ENCODE measurements around the gene CDK2.

The CDK2 gene

DNA sequence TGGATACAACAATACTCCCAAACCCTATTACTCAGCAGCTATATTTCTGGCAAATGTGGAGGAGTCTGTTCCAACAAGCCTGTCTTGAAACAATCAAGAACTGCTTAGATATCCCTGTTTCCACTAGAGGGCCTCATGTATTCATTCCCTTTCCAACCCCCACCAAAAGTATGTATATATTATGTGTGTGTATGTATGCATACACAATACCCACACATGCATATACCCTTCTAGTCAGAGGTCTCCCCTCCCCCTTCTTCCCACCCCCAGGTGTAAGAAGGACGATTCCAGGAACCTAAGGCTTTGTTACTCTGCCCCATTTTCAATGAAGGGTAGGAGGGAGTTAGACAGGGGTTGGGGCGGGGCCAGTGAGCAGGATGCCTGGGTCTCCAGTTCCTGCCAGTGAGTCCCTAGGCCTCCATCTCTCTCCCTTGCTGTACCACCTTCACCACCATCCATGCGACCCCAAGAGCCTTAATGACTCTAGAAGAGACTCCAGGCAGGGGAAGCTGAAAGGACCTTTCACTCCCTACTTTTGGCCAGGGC, 35.8 kb upstream of the CDK2 start, which contains the start of gene DGKA:
Gene DGKA, plus strand, starts transcription at position 392 of the 546 bp plus-strand sequence. CDS start 5,342 bp downstream, outside the sequence.
- Histone ChIP-seq H3K36me3 (ENCODE audit: control insufficient read depth, insufficient read depth, low read length) (0 out of 2 replicates have a peak, but pooled peaks cover 3% of the 10 kb centered on the region), H3K27ac (ENCODE audit: low read depth, low read length) (no peak within 1 kb of the TSS), H3K9me3 (ENCODE audit: control insufficient read depth, insufficient read depth, low read depth, low read length) (no peaks in the 10 kb centered on the region), H3K4me3 (ENCODE audit: low read depth, low read length) (peak within 1 kb of the TSS; percentile 63), H3K27me3 (ENCODE audit: control insufficient read depth, insufficient read depth, low read length) (peaks cover 28% of the 10 kb centered on the region), H3K9ac (ENCODE audit: low read length) (no peak within 1 kb of the TSS), H3K4me1 (ENCODE audit: control insufficient read depth, insufficient read depth, low read length) (peaks cover 23% of the 10 kb centered on the region)

DNA sequence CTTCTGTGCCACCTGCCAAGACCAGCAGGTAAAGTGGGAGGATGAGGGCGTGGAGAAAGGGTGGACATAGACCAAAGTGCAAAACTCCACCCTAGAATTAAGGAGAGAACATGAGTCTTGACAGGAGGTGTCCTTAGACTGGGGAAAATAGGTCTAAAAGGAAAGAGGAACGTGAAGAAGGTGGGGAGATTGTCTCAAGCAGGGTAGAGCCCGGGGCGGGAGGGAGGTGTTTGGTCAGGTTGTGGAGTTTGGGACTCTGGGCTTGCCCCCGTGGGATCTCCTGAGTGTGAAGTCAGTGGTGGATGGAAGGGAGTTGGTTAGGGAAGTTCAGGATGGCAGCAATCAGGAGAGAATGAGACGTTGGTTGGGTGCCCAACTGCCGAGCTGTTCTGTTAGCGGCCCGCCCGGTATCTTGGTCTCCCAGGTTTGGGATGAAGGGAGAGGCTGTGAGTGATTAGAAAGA, 35.3 kb upstream of the CDK2 start:
- H3K4me1 ChIP-seq (ENCODE audit: control insufficient read depth, insufficient read depth, low read length), result peaks cover 20% of the 10 kb centered on the region
- H3K27ac ChIP-seq (ENCODE audit: low read depth, low read length), result no peak overlapping the region

GRCh38 chr12:55931780-55932550, 34.7 kb upstream of the CDK2 start:
- no peaks in the 10 kb centered on the region for H3K9me3 ChIP-seq (ENCODE audit: control insufficient read depth, insufficient read depth, low read depth, low read length)
- peaks cover 28% of the 10 kb centered on the region for H3K27me3 ChIP-seq (ENCODE audit: control insufficient read depth, insufficient read depth, low read length)
- peak overlapping the region; percentile 63 for H3K4me3 ChIP-seq (ENCODE audit: low read depth, low read length)
- no peak overlapping the region for H3K27ac ChIP-seq (ENCODE audit: low read depth, low read length)
- peaks cover 20% of the 10 kb centered on the region for H3K4me1 ChIP-seq (ENCODE audit: control insufficient read depth, insufficient read depth, low read length)
- H3K9ac ChIP-seq (ENCODE audit: low read length), result peak overlapping the region; percentile 36
- 0 out of 2 replicates have a peak, but pooled peaks cover 3% of the 10 kb centered on the region for H3K36me3 ChIP-seq (ENCODE audit: control insufficient read depth, insufficient read depth, low read length)

More for the DNA sequence above, 35.3 kb upstream of the CDK2 start:
- Histone ChIP-seq H3K4me3 (ENCODE audit: low read depth, low read length) (peak overlapping the region; percentile 63), H3K9me3 (ENCODE audit: control insufficient read depth, insufficient read depth, low read depth, low read length) (no peaks in the 10 kb centered on the region), H3K36me3 (ENCODE audit: control insufficient read depth, insufficient read depth, low read length) (0 out of 2 replicates have a peak, but pooled peaks cover 3% of the 10 kb centered on the region), H3K9ac (ENCODE audit: low read length) (no peak overlapping the region), H3K27me3 (ENCODE audit: control insufficient read depth, insufficient read depth, low read length) (peaks cover 28% of the 10 kb centered on the region)

- peak overlapping the region; percentile 63 for H3K4me3 ChIP-seq (ENCODE audit: low read depth, low read length)
- no peaks in the 10 kb centered on the region for H3K36me3 ChIP-seq (ENCODE audit: control insufficient read depth, insufficient read depth, low read length)
- H3K4me1 ChIP-seq (ENCODE audit: control insufficient read depth, insufficient read depth, low read length), result peaks cover 20% of the 10 kb centered on the region
- peaks cover 28% of the 10 kb centered on the region for H3K27me3 ChIP-seq (ENCODE audit: control insufficient read depth, insufficient read depth, low read length)
- H3K9ac ChIP-seq (ENCODE audit: low read length), result peak overlapping the region; percentile 36
- no peaks in the 10 kb centered on the region for H3K9me3 ChIP-seq (ENCODE audit: control insufficient read depth, insufficient read depth, low read depth, low read length)
- H3K27ac ChIP-seq (ENCODE audit: low read depth, low read length), result no peak overlapping the region
Observed at GRCh38 chr12:55932551-55932910, 34.1 kb upstream of the CDK2 start.

- Histone ChIP-seq H3K9ac (ENCODE audit: low read length) (no peak overlapping the region), H3K4me3 (ENCODE audit: low read depth, low read length) (no peak overlapping the region), H3K9me3 (ENCODE audit: control insufficient read depth, insufficient read depth, low read depth, low read length) (no peaks in the 10 kb centered on the region), H3K27ac (ENCODE audit: low read depth, low read length) (no peak overlapping the region), H3K36me3 (ENCODE audit: control insufficient read depth, insufficient read depth, low read length) (no peaks in the 10 kb centered on the region), H3K27me3 (ENCODE audit: control insufficient read depth, insufficient read depth, low read length) (peaks cover 28% of the 10 kb centered on the region), H3K4me1 (ENCODE audit: control insufficient read depth, insufficient read depth, low read length) (peaks cover 20% of the 10 kb centered on the region)
Observed at GRCh38 chr12:55933169-55933798, 33.3 kb upstream of the CDK2 start.

DNA sequence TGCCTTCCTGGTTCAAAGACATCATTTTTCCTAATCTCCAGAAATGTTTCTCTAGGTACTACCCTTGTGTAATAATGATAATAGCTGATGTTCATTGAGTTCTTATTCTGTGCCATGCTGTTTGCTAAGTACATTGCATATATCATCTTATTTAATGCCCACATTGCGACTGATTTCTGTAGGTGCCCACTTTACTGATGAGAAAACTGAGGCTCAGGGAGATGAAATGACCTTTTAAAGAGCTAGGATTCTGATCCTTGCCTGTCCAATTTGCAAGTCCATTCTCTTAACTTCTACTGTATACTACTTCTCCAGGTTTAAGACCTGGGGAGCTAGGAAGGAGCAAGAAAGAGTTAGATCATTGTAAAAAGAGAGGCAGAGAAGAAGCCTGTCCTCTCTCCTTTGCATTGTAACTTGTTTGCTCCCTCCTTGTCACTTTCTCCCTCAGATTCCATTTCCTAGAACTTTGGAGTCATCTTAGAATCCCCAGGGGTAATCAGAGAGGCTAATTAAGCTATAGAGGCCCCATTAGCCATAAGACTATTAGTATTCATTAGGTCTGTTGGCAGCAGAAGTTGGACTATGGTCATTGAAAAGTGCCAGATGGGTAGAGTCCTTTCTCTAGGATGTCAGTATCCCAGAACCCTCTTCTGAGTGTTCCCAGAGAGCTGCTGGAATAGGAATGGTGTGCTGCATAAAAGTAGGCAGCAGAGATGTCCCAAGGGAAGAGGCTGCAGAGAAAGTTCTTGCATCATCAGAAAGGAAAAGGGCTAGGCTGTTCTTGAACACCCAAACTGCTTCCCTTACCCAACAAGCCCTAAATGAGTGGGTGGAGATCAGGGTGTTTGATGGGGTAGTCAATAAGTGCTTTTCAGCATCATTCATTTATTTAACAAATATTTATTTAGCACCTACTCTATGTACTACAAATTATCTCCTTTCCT, 32.6 kb upstream of the CDK2 start:
- Histone ChIP-seq H3K36me3 (ENCODE audit: control insufficient read depth, insufficient read depth, low read length) (no peaks in the 10 kb centered on the region), H3K27me3 (ENCODE audit: control insufficient read depth, insufficient read depth, low read length) (peaks cover 28% of the 10 kb centered on the region), H3K27ac (ENCODE audit: low read depth, low read length) (no peak overlapping the region), H3K4me1 (ENCODE audit: control insufficient read depth, insufficient read depth, low read length) (peaks cover 20% of the 10 kb centered on the region), H3K9ac (ENCODE audit: low read length) (no peak overlapping the region), H3K4me3 (ENCODE audit: low read depth, low read length) (no peak overlapping the region), H3K9me3 (ENCODE audit: control insufficient read depth, insufficient read depth, low read depth, low read length) (no peaks in the 10 kb centered on the region)

GRCh38 chr12:55934773-55935172, 31.9 kb upstream of the CDK2 start:
- no peak overlapping the region for H3K4me3 ChIP-seq (ENCODE audit: low read depth, low read length)
- H3K9ac ChIP-seq (ENCODE audit: low read length), result no peak overlapping the region
- H3K9me3 ChIP-seq (ENCODE audit: control insufficient read depth, insufficient read depth, low read depth, low read length), result no peaks in the 10 kb centered on the region
- H3K4me1 ChIP-seq (ENCODE audit: control insufficient read depth, insufficient read depth, low read length), result peaks cover 18% of the 10 kb centered on the region
- no peaks in the 10 kb centered on the region for H3K36me3 ChIP-seq (ENCODE audit: control insufficient read depth, insufficient read depth, low read length)
- no peak overlapping the region for H3K27ac ChIP-seq (ENCODE audit: low read depth, low read length)
- H3K27me3 ChIP-seq (ENCODE audit: control insufficient read depth, insufficient read depth, low read length), result peaks cover 28% of the 10 kb centered on the region

DNA sequence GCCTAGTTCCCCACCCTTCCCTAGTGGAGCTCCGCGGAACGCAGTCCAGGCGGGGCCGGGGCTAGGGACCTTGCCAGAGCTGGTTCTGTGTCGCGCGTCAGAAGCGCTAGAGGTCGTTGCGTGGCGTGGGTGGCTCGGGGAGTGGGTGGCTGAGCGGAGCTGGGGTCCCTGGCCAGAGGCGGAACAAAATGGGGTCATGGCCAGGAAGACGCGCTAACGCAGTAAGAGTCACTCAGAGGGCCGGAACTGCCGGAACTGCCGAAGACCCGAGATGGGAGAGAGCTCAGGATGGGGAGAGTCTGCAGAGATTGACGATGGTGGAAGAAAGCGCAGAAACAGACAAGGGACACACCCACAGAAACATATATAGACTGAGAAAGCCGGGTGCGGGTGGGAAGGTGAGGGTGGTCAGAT, 30.9 kb upstream of the CDK2 start:
- H3K9ac ChIP-seq (ENCODE audit: low read length), result no peak overlapping the region
- H3K4me1 ChIP-seq (ENCODE audit: control insufficient read depth, insufficient read depth, low read length), result peaks cover 22% of the 10 kb centered on the region
- H3K27ac ChIP-seq (ENCODE audit: low read depth, low read length), result no peak overlapping the region
- H3K36me3 ChIP-seq (ENCODE audit: control insufficient read depth, insufficient read depth, low read length), result no peaks in the 10 kb centered on the region
- no peaks in the 10 kb centered on the region for H3K9me3 ChIP-seq (ENCODE audit: control insufficient read depth, insufficient read depth, low read depth, low read length)
- H3K4me3 ChIP-seq (ENCODE audit: low read depth, low read length), result no peak overlapping the region
- H3K27me3 ChIP-seq (ENCODE audit: control insufficient read depth, insufficient read depth, low read length), result peaks cover 28% of the 10 kb centered on the region

GRCh38 chr12:55937981-55938380, 28.6 kb upstream of the CDK2 start:
- no peaks in the 10 kb centered on the region for H3K9me3 ChIP-seq (ENCODE audit: control insufficient read depth, insufficient read depth, low read depth, low read length)
- no peak overlapping the region for H3K27ac ChIP-seq (ENCODE audit: low read depth, low read length)
- no peak overlapping the region for H3K4me3 ChIP-seq (ENCODE audit: low read depth, low read length)
- H3K36me3 ChIP-seq (ENCODE audit: control insufficient read depth, insufficient read depth, low read length), result no peaks in the 10 kb centered on the region
- no peak overlapping the region for H3K9ac ChIP-seq (ENCODE audit: low read length)
- peaks cover 6% of the 10 kb centered on the region for H3K4me1 ChIP-seq (ENCODE audit: control insufficient read depth, insufficient read depth, low read length)
- peaks cover 13% of the 10 kb centered on the region for H3K27me3 ChIP-seq (ENCODE audit: control insufficient read depth, insufficient read depth, low read length)

GRCh38 chr12:55938826-55939501, 27.7 kb upstream of the CDK2 start:
- Histone ChIP-seq H3K4me1 (ENCODE audit: control insufficient read depth, insufficient read depth, low read length) (peaks cover 4% of the 10 kb centered on the region; the same call in 1 of the 2 replicates), H3K9ac (ENCODE audit: low read length) (no peak overlapping the region), H3K4me3 (ENCODE audit: low read depth, low read length) (no peak overlapping the region), H3K36me3 (ENCODE audit: control insufficient read depth, insufficient read depth, low read length) (no peaks in the 10 kb centered on the region), H3K27me3 (ENCODE audit: control insufficient read depth, insufficient read depth, low read length) (peaks cover 5% of the 10 kb centered on the region; the same call in 1 of the 2 replicates), H3K27ac (ENCODE audit: low read depth, low read length) (no peak overlapping the region), H3K9me3 (ENCODE audit: control insufficient read depth, insufficient read depth, low read depth, low read length) (no peaks in the 10 kb centered on the region)

All from HUES6 (cell line).